ENCODE measurements around the gene INTS3. TPM values are rescaled to one million over a fixed set of nuclear protein-coding genes. Genes with fewer than 3 reads are reported as not detected.

The INTS3 gene
- total and polyA plus RNA-seq, 12 donors = 25.4 to 46.1 (median 31.1) TPM

DNA sequence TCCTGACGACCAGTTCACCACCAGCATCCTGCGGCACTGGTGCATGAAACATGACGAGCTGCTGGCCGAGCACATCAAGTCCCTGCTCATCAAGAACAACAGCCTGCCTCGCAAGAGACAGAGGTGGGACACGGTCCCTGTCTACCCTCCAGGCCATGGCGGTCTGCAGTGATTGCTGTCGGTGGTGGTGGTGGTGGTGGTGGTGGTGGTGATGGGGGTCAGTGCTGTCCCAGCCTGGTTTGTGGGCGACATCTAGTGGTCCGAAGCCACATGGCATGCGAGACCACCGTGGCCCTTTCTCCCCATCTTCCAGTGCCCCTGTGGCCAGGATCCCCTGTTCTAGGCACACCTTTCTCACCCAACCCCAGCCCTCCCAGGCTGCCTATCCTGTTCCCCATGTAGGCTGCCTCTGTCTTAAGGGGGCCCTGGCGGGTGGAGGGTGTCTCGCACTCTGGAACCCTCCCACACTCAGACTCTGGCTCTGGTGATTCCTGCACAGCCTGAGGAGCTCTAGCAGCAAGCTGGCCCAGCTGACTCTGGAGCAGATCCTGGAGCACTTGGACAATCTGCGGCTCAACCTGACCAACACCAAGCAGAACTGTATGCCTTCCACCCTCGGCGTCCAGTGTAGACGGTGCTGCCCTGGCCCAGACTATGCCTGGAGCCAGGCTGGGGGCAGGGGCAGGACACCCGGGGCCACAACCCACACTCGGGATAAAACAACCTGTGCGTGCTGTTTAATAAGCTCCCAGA, 44.2 kb downstream of the INTS3 start:
- H3K27ac ChIP-seq = peak overlapping the region; percentile 36 to 92 (median 85)

GRCh38 chr1:153773096-153773921, 45.5 kb downstream of the INTS3 start:
- DNase-seq (no peak), ATAC-seq (peak in 5 of 8 donors; percentile 4 to 36 (median 7))
- TF ChIP-seq, protein P1, sequence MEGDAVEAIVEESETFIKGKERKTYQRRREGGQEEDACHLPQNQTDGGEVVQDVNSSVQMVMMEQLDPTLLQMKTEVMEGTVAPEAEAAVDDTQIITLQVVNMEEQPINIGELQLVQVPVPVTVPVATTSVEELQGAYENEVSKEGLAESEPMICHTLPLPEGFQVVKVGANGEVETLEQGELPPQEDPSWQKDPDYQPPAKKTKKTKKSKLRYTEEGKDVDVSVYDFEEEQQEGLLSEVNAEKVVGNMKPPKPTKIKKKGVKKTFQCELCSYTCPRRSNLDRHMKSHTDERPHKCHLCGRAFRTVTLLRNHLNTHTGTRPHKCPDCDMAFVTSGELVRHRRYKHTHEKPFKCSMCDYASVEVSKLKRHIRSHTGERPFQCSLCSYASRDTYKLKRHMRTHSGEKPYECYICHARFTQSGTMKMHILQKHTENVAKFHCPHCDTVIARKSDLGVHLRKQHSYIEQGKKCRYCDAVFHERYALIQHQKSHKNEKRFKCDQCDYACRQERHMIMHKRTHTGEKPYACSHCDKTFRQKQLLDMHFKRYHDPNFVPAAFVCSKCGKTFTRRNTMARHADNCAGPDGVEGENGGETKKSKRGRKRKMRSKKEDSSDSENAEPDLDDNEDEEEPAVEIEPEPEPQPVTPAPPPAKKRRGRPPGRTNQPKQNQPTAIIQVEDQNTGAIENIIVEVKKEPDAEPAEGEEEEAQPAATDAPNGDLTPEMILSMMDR (IDR thresholded peaks at IDR 0.05) = no peak
- H3K36me3 ChIP-seq = peaks cover 0 to 55% (median 17%) of the 10 kb centered on the region in 9 donors
- H3K4me1 ChIP-seq = peaks cover 27 to 97% (median 81%) of the 10 kb centered on the region in 9 donors
- H3K9me3 ChIP-seq = no peaks in the 10 kb centered on the region
- H3K27ac ChIP-seq = peak overlapping the region; percentile 29 to 92 (median 85)
- WGBS, 2 donors = 54 to 56% methylated on average over 12 of the region's 12 CpGs
- no peaks in the 10 kb centered on the region for H3K27me3 ChIP-seq
- intact Hi-C loops (cut with DNase I) = loop anchor here in 8 of 10 donors (2.0 to 5.0 kb wide), 4 partner anchors 76 to 261 kb away; partner anchors contain the start of gene NPR1 (in 7 of the 8)
- H3K4me3 ChIP-seq = peak overlapping the region in 2 of 10 donors; percentile 15 to 26

More for the DNA sequence above, 44.2 kb downstream of the INTS3 start:
- H3K9me3 ChIP-seq = no peaks in the 10 kb centered on the region
- DNase-seq (peak; percentile 49 to 55), ATAC-seq (peak in 5 of 8 donors; percentile 3 to 47 (median 29))
- H3K4me3 ChIP-seq = no peak overlapping the region
- WGBS, 2 donors = 64 to 71% methylated on average over 21 of the region's 21 CpGs
- peaks cover 0 to 64% (median 28%) of the 10 kb centered on the region in 9 donors for H3K36me3 ChIP-seq
- peaks cover 25 to 92% (median 70%) of the 10 kb centered on the region in 9 donors for H3K4me1 ChIP-seq
- no peaks in the 10 kb centered on the region for H3K27me3 ChIP-seq
- TF ChIP-seq, protein P1 (IDR thresholded peaks at IDR 0.05) = peak; percentile 23 to 67 (median 53)
- intact Hi-C loops (cut with DNase I) = loop anchor here in 8 of 10 donors (2.0 to 5.0 kb wide), 4 partner anchors 75 to 260 kb away; partner anchors contain the start of gene NPR1 (in 7 of the 8)

DNA sequence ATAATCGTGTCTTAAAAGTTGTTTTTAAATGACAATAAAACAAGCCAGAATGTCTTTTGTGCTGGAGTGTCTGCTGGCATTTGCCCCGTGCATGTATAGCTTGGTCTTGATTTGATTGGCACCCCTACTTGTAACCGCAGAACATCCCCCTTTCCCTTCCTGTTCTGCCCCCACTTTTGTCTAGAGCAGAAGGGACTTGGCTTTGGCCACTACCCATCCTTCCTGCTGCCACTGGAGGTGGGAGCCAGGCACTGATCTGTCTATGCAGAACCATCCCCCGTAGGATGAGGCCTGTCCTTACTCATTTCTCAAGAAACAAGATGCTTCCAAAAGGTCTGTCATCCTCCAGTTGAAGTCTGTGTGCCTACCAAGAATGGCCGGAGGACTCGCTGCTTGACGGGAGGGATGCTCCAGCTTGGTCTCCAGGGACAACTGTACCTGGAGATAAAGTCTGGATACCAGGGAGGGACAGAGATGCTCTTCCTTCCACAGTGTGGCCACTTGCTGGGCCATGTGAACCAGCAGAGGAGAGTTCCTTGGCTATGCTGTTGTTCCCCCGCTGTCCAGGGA, 46.3 kb downstream of the INTS3 start:
- WGBS, 2 donors = 62 to 65% methylated on average over 8 of the region's 8 CpGs
- H3K36me3 ChIP-seq = peaks cover 0 to 54% (median 10%) of the 10 kb centered on the region in 9 donors
- DNase-seq (no peak), ATAC-seq (no peak)
- H3K4me3 ChIP-seq = peak overlapping the region in 3 of 10 donors; percentile 70 to 86 (median 71)
- TF ChIP-seq, protein P1 (IDR thresholded peaks at IDR 0.05) = no peak
- H3K9me3 ChIP-seq = no peaks in the 10 kb centered on the region
- H3K27me3 ChIP-seq = no peaks in the 10 kb centered on the region
- intact Hi-C loops (cut with DNase I) = loop anchor here in 7 of 10 donors (2.0 to 5.0 kb wide), 4 partner anchors 19 to 262 kb away; partner anchors contain the start of gene NPR1 (in 6 of the 7)
- peak overlapping the region; percentile 72 to 92 (median 86) for H3K27ac ChIP-seq
- peaks cover 27 to 89% (median 78%) of the 10 kb centered on the region in 9 donors for H3K4me1 ChIP-seq

Data from heart right ventricle (tissue), 16 donors.